Sigmoid colon (tissue), 4 donors: ENCODE data around the gene BTK.

Source experiments
- CTCF ChIP-seq, 4 experiments: fragments of 450-650 bp in 3 of 4; fragments of 200-600 bp in 1 of 4; IDR thresholded peaks; one replicate each; pipeline ENCODE4 v1.5.1; 2016 to 2019; ENCODE audit warnings: antibody characterized with exemption in 4 of 4, mild to moderate bottlenecking in 3 of 4, moderate library complexity in 2 of 4
- POLR2A ChIP-seq, 2 donors: fragments of 450-650 bp; IDR thresholded peaks; one replicate each; pipeline ENCODE4 v1.6.1; 2016; ENCODE audit warnings: antibody characterized with exemption in 2 of 2, mild to moderate bottlenecking in 2 of 2, moderate library complexity in 2 of 2
- POLR2AphosphoS5 ChIP-seq, 4 donors: sonication (generic); formaldehyde crosslinking; IDR thresholded peaks; one replicate each; pipeline ENCODE4 v1.6.1; 2017; ENCODE audit warnings: antibody characterized with exemption in 4 of 4

DNA sequence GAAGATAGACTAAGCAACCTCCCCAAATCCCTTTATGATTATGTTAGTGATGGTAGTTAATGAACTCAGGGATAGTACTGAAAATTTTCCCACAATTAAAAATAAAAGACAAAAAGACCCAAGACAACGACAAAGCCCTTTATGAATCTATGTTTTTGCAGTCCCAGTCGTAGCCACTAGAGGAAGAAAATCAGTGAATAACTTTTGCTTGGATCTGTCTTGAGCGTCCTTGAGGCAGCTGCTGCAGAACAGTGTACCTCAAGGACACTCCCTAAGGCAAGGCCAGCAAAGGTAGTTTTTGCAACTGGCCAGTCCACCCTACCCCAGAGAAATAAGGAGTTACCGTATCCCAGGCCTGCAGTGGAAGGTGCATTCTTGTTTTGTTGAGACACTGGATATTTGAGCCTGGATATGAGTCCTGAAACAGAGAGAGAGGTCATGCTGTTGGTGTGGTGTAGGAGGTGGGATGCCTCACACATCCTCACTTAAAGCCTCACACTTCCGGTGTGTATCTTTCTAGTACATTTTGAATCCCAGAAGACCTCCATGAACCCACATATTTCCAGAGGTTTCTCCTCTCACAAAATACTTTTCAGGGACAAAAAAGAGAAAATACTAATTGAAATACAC is 28.7 kb downstream of the BTK start:
- no peak for TF ChIP-seq POLR2A (IDR thresholded peaks at IDR 0.05)
- TF ChIP-seq POLR2AphosphoS5 (IDR thresholded peaks at IDR 0.05) = no peak
- TF ChIP-seq CTCF (IDR thresholded peaks at IDR 0.05) = no peak
